ENCODE data around the gene SLC1A1.
A peak's percentile ranks its signal among the peaks of the same experiment; 100 is the strongest.

Gene SLC1A1

DNA sequence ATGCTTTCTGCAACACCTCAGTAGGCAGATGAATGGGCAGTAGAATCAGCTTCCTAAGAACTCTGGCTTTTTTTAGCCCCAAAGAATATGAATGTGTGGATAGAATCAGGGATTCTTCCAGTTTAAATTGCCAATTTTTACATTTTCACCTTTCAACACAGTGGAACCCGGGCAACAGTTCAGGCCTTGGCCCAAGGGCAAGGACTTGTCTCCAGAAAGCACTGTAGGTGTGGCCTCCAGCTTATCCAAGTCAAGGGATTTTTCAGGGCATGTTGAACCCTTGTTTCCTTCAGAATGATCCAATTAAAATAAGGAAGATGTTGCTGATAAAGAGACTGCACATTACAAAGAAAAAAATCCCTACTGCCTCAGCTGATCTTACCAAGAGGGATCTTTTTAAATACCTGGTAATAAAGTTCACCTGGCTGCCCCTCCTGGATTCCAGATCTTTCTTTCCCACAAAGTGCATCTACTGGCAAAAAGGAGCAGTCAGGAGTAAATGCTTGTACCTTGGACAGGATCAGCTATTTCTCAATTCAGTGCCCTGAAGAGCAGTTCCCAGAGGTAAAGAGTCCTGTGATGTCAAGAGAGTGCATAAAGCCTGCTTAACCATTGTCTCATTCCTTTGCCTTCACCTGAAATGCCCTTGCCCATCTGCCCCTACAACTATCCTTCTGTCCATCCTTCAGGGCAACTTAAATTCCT is 91.7 kb downstream of the SLC1A1 start:
- TF ChIP-seq, protein P1, sequence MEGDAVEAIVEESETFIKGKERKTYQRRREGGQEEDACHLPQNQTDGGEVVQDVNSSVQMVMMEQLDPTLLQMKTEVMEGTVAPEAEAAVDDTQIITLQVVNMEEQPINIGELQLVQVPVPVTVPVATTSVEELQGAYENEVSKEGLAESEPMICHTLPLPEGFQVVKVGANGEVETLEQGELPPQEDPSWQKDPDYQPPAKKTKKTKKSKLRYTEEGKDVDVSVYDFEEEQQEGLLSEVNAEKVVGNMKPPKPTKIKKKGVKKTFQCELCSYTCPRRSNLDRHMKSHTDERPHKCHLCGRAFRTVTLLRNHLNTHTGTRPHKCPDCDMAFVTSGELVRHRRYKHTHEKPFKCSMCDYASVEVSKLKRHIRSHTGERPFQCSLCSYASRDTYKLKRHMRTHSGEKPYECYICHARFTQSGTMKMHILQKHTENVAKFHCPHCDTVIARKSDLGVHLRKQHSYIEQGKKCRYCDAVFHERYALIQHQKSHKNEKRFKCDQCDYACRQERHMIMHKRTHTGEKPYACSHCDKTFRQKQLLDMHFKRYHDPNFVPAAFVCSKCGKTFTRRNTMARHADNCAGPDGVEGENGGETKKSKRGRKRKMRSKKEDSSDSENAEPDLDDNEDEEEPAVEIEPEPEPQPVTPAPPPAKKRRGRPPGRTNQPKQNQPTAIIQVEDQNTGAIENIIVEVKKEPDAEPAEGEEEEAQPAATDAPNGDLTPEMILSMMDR (IDR thresholded peaks at IDR 0.05; ENCODE audit: low read length, missing control alignments) = no peak
- DNase-seq (ENCODE audit: low read depth) = no peak
- no peak overlapping the region for H3K4me3 ChIP-seq (replicated peaks; ENCODE audit: low read depth, low read length)

DNA sequence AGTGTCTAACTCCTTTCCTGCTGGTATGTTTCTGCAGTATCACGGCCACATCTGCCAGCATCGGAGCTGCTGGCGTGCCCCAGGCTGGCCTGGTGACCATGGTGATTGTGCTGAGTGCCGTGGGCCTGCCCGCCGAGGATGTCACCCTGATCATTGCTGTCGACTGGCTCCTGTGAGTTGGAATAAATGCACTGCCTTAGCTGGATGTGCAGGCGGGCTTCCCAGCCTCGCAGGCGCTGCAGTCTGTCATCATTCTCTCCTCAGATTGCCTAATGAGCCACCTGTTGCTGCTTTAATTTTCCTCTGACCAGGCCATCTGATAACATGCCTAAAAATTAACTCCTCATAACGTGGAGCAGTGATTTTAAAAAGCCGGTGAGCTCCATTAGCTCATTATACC is 92.7 kb downstream of the SLC1A1 start:
- TF ChIP-seq, protein P1 (IDR thresholded peaks at IDR 0.05; ENCODE audit: low read length, missing control alignments) = no peak
- DNase-seq (ENCODE audit: low read depth) = no peak
- no peak overlapping the region for H3K4me3 ChIP-seq (replicated peaks; ENCODE audit: low read depth, low read length)

DNA sequence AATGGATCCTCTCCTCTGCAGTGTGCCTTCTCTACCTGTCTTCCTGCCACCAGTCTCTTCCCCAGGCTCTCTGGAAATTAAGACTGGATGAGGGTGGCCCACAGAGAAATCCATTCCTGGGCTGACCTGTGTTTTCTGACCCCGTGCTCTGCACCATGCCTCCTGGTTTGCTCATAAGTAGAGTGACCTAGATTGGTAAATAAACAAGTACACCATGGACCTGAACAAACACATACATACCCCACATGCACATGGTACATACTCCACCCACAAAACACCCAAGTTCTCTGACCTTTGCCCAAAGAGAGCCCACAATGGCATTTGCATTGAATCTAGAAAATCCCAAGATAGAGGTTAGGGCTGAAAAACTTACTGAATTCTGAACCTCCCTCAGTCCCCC is 94.4 kb downstream of the SLC1A1 start:
- TF ChIP-seq, protein P1 (IDR thresholded peaks at IDR 0.05; ENCODE audit: low read length, missing control alignments) = no peak
- DNase-seq (ENCODE audit: low read depth) = no peak
- no peak overlapping the region for H3K4me3 ChIP-seq (replicated peaks; ENCODE audit: low read depth, low read length)

DNA sequence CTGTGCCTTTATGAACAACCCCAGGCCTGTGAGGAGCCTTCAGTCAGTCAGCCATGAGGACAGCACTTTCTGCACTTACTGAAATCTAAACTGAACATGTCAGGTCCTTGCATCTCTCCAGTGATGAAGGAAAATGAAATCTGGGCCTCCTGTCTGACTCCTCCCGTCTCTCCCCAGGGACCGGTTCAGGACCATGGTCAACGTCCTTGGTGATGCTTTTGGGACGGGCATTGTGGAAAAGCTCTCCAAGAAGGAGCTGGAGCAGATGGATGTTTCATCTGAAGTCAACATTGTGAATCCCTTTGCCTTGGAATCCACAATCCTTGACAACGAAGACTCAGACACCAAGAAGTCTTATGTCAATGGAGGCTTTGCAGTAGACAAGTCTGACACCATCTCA is 94.9 kb downstream of the SLC1A1 start:
- peak; percentile 12 for DNase-seq (ENCODE audit: low read depth)
- TF ChIP-seq, protein P1 (IDR thresholded peaks at IDR 0.05; ENCODE audit: low read length, missing control alignments) = no peak
- no peak overlapping the region for H3K4me3 ChIP-seq (replicated peaks; ENCODE audit: low read depth, low read length)

DNA sequence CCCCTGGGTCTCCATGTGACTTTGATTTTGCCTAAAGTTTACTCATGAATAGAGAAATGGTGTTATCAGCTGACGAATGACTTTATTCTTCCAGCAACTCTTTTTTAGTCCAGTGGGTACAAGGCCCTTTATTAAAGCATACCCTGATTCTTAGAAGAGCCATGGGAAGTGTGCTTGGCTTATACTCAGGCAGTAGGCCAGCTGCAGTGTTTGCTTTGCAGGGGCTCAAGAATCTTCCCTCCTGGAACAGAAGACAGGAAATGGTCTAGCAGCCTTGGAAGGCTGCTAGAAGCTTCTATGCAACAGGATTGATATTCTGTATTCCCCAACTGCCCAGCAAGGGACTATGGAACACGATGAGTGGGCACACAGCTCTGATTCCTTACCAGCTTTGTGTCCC is 98.5 kb downstream of the SLC1A1 start:
- no peak overlapping the region for H3K4me3 ChIP-seq (replicated peaks; ENCODE audit: low read depth, low read length)
- TF ChIP-seq, protein P1 (IDR thresholded peaks at IDR 0.05; ENCODE audit: low read length, missing control alignments) = no peak
- DNase-seq (ENCODE audit: low read depth) = no peak

DNA sequence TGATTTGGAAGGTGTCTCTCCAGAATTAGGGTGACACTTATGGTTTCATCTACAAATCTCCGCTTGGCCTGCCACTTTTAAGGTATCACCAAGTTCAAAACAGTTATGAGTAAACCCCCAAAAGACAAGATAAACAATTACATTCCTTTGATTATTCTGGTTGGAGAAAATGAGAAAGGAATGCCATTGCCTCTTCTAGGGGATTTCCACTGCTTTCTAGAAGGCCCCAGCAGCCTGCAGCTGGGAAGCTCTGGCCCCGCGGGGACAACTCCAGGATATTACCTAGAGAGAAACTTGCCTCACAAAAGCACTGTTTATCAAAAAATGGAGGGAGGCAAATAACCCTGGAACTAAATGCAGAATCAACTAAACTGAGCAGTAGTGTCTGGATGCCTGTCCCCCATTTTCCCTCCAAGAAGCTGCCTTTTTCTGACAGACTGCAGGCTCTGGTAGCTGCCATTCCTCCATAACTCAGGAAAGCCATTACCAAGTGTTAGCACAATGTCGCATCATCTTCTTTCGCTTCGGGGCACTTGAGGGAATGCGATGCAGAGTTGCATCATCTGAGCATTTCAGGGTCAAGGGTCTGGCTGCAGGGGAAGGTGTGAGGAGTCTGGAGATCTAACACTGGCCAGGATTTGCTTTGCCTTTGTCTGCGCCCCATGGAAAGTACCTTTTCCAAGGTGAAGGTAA is 100.3 kb downstream of the SLC1A1 start:
- H3K4me3 ChIP-seq (replicated peaks; ENCODE audit: low read depth, low read length) = no peak overlapping the region
- DNase-seq (ENCODE audit: low read depth) = no peak
- TF ChIP-seq, protein P1 (IDR thresholded peaks at IDR 0.05; ENCODE audit: low read length, missing control alignments) = no peak
